Natural killer cell (primary cell): ENCODE data around the gene RNF175. TPM values are rescaled to one million over a fixed set of nuclear protein-coding genes. Genes with fewer than 3 reads are reported as not detected.
A peak's percentile ranks its signal among the peaks of the same experiment; 100 is the strongest.

Experiments used
- ATAC-seq, 3 donors: fragments of 150-1000 bp in 2 of 3; fragments of 200-7000 bp in 1 of 3; cut with Tn5 transposase; 1 replicate in 1 of 3; 2 replicates in 2 of 3; pipeline ENCODE4 v1.10.0; 2021; ENCODE audit warnings: mild to moderate bottlenecking in 2 of 3, moderate library complexity in 2 of 3
- DNase-seq, 2 donors: peaks; one replicate each; pipeline versions ENCODE4 v3.0.0 to v3.0.0-alpha.2; 2013 to 2021; ENCODE audit warnings: mixed read lengths in 1 of 2
- H3K27ac ChIP-seq: one replicate; pipeline ENCODE4 v1.5.1; 2013; ENCODE audit warnings: mild to moderate bottlenecking, low read length
- H3K27me3 ChIP-seq: one replicate; pipeline ENCODE4 v1.6.1; 2013; ENCODE audit warnings: low read length; ENCODE audit not compliant: control insufficient read depth, insufficient read depth
- H3K36me3 ChIP-seq: one replicate; pipeline ENCODE4 v1.6.1; 2013; ENCODE audit warnings: low read length; ENCODE audit not compliant: control insufficient read depth, insufficient read depth
- H3K4me1 ChIP-seq: one replicate; pipeline ENCODE4 v1.6.1; 2013; ENCODE audit warnings: low read length; ENCODE audit not compliant: control insufficient read depth, insufficient read depth
- H3K4me3 ChIP-seq: one replicate; pipeline ENCODE4 v1.5.1; 2013; ENCODE audit warnings: low read length
- H3K9me3 ChIP-seq: one replicate; pipeline ENCODE4 v1.6.1; 2013; ENCODE audit warnings: low read length; ENCODE audit not compliant: control insufficient read depth, insufficient read depth
- H3K27ac Mint-ChIP-seq, 2 donors: one replicate each; pipeline ENCODE4 v1.8.0; 2022; ENCODE audit warnings: mild to moderate bottlenecking in 2 of 2, mixed read lengths in 2 of 2, moderate library complexity in 1 of 2
- H3K27me3 Mint-ChIP-seq, 2 donors: one replicate each; pipeline ENCODE4 v1.8.0; 2022; ENCODE audit warnings: low read depth in 2 of 2, mixed read lengths in 2 of 2
- H3K36me3 Mint-ChIP-seq: one replicate; pipeline ENCODE4 v1.8.0; 2022; ENCODE audit warnings: mixed read lengths
- H3K4me1 Mint-ChIP-seq, 2 donors: one replicate each; pipeline ENCODE4 v1.8.0; 2022; ENCODE audit warnings: mixed read lengths in 2 of 2
- H3K4me3 Mint-ChIP-seq: one replicate; pipeline ENCODE4 v1.8.0; 2022; ENCODE audit warnings: mild to moderate bottlenecking, moderate library complexity, mixed read lengths
- H3K9me3 Mint-ChIP-seq, 2 donors: one replicate each; pipeline ENCODE4 v1.8.0; 2022; ENCODE audit warnings: mixed read lengths in 2 of 2
- CTCF ChIP-seq: fragments of 200-600 bp; IDR thresholded peaks from one replicate; pipeline ENCODE4 v1.8.0; 2022; ENCODE audit warnings: antibody characterized with exemption
- WGBS: methylation state at CpG from one replicate; pipeline ENCODE4 v1.1.7; 2013; ENCODE audit warnings: missing lambda C conversion rate; ENCODE audit not compliant: insufficient coverage; 5-methylcytosine and 5-hydroxymethylcytosine counted together
- intact Hi-C: fragments of 100-400 bp; cut with micrococcal nuclease; formaldehyde crosslinking; loops from one replicate; pipeline ENCODE4 v1.14.2; 2022
- total RNA-seq, 4 donors: library from RNA; stranded (reverse); fragments of 120-200 nt in 1 of 4; gene quantifications; one replicate each; pipeline versions ENCODE4 v1.2.3 to v1.2.4, GENCODE V29; 2013 to 2022

Gene RNF175
- total RNA-seq, 3 donors from 2014 or later (not counting 1 experiment from before 2014, with no cell fraction given): 0.07 TPM; not detected in 2

DNA sequence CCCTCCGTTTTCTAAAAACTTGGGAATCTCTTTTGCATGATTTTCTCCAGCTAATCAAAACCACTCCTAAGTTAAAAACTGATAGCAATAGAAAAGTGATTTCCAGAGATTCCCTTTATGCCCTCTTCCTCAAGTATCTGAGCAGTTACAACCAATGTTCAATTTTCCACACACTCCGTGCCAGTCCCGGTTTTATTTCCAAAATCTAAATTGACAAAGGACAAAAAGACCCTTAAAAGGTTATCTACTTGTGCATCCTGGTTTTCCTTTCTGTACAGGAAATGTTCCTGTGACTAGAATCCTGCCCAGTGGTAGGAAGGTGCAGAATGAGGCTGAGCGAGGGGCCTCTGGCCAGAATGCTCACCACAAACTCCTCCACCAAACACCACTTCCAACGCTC is 27.8 kb upstream of the RNF175 start:
- H3K9me3 Mint-ChIP-seq: no peaks in the 10 kb centered on the region
- Histone ChIP-seq H3K9me3 (no peaks in the 10 kb centered on the region), H3K4me3 (no peak overlapping the region), H3K36me3 (no peaks in the 10 kb centered on the region), H3K4me1 (peaks cover 39% of the 10 kb centered on the region), H3K27ac (no peak overlapping the region), H3K27me3 (peaks cover 45% of the 10 kb centered on the region)
- H3K27me3 Mint-ChIP-seq: peaks cover 72 to 80% of the 10 kb centered on the region in 2 donors
- no peak overlapping the region for H3K27ac Mint-ChIP-seq
- intact Hi-C loops: loop anchor here (10.0 kb wide), 1 partner anchor 1587 kb away; the partner anchor contains the start of gene MAP9
- peaks cover 9 to 22% of the 10 kb centered on the region in 2 donors for H3K4me1 Mint-ChIP-seq
- H3K36me3 Mint-ChIP-seq: no peaks in the 10 kb centered on the region
- no peak for DNase-seq
- 12% methylated on average over 5 of the region's 5 CpGs for WGBS
- no peak overlapping the region for H3K4me3 Mint-ChIP-seq
- TF ChIP-seq CTCF: no peak
- ATAC-seq: no peak

- H3K36me3 ChIP-seq: no peaks in the 10 kb centered on the region
- no peak overlapping the region for H3K4me3 ChIP-seq
- ATAC-seq: no peak
- H3K4me1 Mint-ChIP-seq: peaks cover 9 to 20% of the 10 kb centered on the region in 2 donors
- intact Hi-C loops: loop anchor here (10.0 kb wide), 1 partner anchor 1588 kb away; the partner anchor contains the start of gene MAP9
- H3K27me3 Mint-ChIP-seq: peaks cover 75 to 83% of the 10 kb centered on the region in 2 donors
- H3K4me3 Mint-ChIP-seq: no peak overlapping the region
- no peaks in the 10 kb centered on the region for H3K36me3 Mint-ChIP-seq
- WGBS: no CpG with 5 or more reads among the region's 1 CpG
- TF ChIP-seq CTCF: no peak
- DNase-seq: no peak
- no peak overlapping the region for H3K27ac ChIP-seq
- no peaks in the 10 kb centered on the region for H3K9me3 Mint-ChIP-seq
- peaks cover 41% of the 10 kb centered on the region for H3K27me3 ChIP-seq
- H3K4me1 ChIP-seq: peaks cover 34% of the 10 kb centered on the region
- H3K9me3 ChIP-seq: no peaks in the 10 kb centered on the region
- H3K27ac Mint-ChIP-seq: no peak overlapping the region
Observed at GRCh38 chr4:153787061-153787560, 27.3 kb upstream of the RNF175 start.

DNA sequence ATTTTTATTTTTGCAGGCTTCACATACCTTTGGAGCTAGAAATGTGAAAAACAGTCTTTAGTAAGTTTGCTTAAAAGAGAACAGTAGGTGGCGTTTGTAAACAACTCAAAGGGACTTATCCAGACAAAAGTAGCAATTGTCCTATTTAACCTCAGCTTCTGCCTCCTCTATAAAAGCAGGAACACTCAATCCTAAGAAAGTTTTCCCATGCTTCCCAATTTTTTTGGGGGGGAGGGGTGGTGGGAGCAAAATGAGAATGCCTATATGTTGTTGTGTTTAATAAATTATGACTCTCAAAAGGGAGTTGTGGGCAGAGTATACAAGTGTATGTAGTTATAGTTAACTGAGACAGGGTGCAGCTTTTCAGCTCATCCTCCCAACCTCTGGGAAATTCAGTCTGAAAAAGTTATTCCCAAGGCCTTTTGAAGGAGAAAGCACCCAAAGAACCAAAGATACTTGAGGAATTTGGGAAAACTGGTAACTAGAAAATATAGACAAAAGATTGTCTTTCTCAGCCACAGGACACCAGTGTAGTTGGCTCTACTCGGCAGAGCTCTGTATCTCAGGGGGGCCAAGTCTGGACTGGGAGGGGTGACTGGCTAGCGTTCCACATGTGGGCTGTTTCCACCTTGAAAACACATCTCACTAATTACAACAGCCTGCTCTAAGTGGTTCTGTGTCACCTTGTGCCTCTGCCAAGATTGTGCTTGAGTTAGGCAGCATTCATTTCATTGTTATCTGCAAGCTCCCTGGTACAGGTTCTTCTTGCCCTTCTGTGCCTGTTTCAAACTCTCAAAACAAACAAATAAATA is 26.3 kb upstream of the RNF175 start:
- 10% methylated on average over 3 of the region's 3 CpGs for WGBS
- no peaks in the 10 kb centered on the region for H3K9me3 Mint-ChIP-seq
- peak in 1 of 2 donors; percentile 44 for DNase-seq

More for the DNA sequence above, 26.3 kb upstream of the RNF175 start:
- no peak for TF ChIP-seq CTCF
- Mint-ChIP-seq H3K27ac (no peak overlapping the region), H3K36me3 (no peaks in the 10 kb centered on the region), H3K4me1 (peaks cover under 1 to 11% of the 10 kb centered on the region in 2 donors), H3K27me3 (peaks cover 71 to 80% of the 10 kb centered on the region in 2 donors), H3K4me3 (no peak overlapping the region)
- no peak overlapping the region for H3K27ac ChIP-seq
- H3K27me3 ChIP-seq: peaks cover 31% of the 10 kb centered on the region
- no peak for ATAC-seq
- no peak overlapping the region for H3K4me3 ChIP-seq
- no peaks in the 10 kb centered on the region for H3K36me3 ChIP-seq
- H3K4me1 ChIP-seq: peaks cover 24% of the 10 kb centered on the region
- intact Hi-C loops: loop anchor here (10.0 kb wide), 1 partner anchor 1589 kb away; the partner anchor contains the start of gene MAP9
- H3K9me3 ChIP-seq: no peaks in the 10 kb centered on the region
